Body of pancreas (tissue), 4 donors: ENCODE measurements around the gene NCBP2.

ENCODE experiments used
- POLR2A ChIP-seq, 3 donors: fragments of 450-650 bp; IDR thresholded peaks; one replicate each; pipeline ENCODE4 v1.6.1; 2016; ENCODE audit warnings: antibody characterized with exemption in 3 of 3, mild to moderate bottlenecking in 2 of 3
- TF ChIP-seq, protein P1 (sequence below), 7 experiments: fragments of 450-650 bp in 4 of 7; fragments of 200-600 bp in 3 of 7; sonication (generic) in 3 of 7; IDR thresholded peaks; one replicate each; pipeline ENCODE4 v1.5.1; 2016 to 2019; ENCODE audit warnings: antibody characterized with exemption in 7 of 7

DNA sequence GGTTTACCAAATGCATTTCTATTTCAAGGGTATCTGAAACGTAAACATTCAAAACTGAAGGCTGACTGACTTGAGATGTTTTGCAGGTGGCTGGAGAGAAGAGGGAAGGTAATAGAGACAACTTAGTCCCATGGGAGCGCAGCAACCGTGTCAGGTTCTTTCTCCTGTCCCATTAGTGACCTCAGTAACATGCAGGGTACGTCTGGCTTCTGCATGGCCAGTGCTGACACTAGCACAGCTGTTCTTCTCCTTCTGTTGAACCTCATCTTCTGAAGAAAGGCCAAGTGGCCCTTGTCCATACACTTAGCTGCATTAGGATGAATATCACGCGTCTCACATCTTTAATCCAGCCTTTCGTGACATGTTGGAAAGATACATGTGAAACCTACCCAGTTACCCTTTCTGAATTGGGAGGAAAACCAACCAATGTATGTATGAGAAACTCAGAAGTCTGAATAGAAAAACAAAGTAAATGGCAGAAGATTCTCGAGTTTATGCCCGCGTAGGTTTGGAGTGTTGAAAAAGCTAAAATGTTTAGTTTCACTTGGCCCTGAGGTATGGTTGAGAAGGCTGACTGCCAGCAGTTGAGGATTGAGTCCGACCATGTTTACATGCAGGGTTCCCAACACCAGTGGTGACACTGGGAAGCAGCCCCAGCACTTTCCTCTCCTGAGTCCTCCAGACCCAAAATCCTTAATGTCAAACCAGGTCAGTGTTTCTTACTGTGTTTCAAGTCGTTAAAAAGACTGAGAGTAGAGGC lies 10.3 kb downstream of the NCBP2 start:
- TF ChIP-seq, protein P1, sequence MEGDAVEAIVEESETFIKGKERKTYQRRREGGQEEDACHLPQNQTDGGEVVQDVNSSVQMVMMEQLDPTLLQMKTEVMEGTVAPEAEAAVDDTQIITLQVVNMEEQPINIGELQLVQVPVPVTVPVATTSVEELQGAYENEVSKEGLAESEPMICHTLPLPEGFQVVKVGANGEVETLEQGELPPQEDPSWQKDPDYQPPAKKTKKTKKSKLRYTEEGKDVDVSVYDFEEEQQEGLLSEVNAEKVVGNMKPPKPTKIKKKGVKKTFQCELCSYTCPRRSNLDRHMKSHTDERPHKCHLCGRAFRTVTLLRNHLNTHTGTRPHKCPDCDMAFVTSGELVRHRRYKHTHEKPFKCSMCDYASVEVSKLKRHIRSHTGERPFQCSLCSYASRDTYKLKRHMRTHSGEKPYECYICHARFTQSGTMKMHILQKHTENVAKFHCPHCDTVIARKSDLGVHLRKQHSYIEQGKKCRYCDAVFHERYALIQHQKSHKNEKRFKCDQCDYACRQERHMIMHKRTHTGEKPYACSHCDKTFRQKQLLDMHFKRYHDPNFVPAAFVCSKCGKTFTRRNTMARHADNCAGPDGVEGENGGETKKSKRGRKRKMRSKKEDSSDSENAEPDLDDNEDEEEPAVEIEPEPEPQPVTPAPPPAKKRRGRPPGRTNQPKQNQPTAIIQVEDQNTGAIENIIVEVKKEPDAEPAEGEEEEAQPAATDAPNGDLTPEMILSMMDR (IDR thresholded peaks at IDR 0.05): no peak
- TF ChIP-seq POLR2A (IDR thresholded peaks at IDR 0.05): no peak
